AG10803 (cell line): ENCODE measurements around the gene MILR1.
A peak's percentile ranks its signal among the peaks of the same experiment; 100 is the strongest.

ENCODE experiments used
- DNase-seq: peaks from one replicate; pipeline ENCODE4 v3.0.0; 2010; ENCODE audit warnings: low read depth
- H3K4me3 ChIP-seq: 2 replicates; pipeline ENCODE4 v1.5.1; 2011; ENCODE audit warnings: mild to moderate bottlenecking, low read length, control low read depth
- TF ChIP-seq, protein P1 (sequence below): conservative IDR thresholded peaks from 2 replicates; pipeline ENCODE4 v1.5.1; 2011; ENCODE audit warnings: mild to moderate bottlenecking, low read length, control low read depth, inconsistent platforms

MILR1 gene, protein sequence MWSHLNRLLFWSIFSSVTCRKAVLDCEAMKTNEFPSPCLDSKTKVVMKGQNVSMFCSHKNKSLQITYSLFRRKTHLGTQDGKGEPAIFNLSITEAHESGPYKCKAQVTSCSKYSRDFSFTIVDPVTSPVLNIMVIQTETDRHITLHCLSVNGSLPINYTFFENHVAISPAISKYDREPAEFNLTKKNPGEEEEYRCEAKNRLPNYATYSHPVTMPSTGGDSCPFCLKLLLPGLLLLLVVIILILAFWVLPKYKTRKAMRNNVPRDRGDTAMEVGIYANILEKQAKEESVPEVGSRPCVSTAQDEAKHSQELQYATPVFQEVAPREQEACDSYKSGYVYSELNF

DNA sequence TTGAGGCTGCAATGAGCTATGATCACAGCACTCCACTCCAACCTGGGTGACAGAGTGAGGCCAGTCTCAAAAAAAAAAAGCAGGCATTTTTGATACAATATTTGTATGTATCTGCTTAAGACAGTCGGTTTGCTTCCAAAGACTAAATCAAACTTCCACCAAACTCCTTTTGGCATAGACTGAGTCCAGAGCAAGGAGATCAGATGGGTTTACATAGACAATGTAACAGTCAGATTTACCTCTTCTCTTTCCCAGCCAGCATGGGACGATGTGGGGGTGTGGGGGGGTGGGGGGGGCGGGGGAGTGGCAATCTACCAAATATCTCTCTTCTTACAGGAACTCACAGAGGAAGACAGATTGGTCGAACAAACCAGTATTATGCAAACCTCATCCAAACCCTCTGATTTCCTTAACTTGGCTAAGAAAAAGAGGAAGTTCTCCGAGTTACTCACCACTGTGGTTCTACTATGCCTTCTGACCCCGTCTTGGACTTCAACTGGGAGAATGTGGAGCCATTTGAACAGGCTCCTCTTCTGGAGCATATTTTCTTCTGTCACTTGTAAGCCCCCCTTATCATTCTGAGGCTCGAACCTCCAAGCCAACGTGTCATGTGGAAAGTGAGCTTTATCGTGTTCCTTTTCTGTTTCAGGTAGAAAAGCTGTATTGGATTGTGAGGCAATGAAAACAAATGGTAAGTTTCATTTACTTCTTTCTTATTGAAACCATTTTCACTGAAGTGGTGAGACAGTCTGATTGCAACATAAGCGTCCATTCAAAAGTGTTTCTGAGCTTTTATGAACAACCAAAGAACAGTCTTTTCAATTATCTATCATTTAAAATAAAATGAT lies at the start of gene MILR1:
Gene MILR1, plus strand, starts transcription at position 451 of the 848 bp plus-strand sequence. Its CDS starts 54 bp downstream, at position 505.
- TF ChIP-seq, protein P1, sequence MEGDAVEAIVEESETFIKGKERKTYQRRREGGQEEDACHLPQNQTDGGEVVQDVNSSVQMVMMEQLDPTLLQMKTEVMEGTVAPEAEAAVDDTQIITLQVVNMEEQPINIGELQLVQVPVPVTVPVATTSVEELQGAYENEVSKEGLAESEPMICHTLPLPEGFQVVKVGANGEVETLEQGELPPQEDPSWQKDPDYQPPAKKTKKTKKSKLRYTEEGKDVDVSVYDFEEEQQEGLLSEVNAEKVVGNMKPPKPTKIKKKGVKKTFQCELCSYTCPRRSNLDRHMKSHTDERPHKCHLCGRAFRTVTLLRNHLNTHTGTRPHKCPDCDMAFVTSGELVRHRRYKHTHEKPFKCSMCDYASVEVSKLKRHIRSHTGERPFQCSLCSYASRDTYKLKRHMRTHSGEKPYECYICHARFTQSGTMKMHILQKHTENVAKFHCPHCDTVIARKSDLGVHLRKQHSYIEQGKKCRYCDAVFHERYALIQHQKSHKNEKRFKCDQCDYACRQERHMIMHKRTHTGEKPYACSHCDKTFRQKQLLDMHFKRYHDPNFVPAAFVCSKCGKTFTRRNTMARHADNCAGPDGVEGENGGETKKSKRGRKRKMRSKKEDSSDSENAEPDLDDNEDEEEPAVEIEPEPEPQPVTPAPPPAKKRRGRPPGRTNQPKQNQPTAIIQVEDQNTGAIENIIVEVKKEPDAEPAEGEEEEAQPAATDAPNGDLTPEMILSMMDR = no peak
- peak; percentile 68 for DNase-seq
- no peak within 1 kb of the TSS for H3K4me3 ChIP-seq

DNA sequence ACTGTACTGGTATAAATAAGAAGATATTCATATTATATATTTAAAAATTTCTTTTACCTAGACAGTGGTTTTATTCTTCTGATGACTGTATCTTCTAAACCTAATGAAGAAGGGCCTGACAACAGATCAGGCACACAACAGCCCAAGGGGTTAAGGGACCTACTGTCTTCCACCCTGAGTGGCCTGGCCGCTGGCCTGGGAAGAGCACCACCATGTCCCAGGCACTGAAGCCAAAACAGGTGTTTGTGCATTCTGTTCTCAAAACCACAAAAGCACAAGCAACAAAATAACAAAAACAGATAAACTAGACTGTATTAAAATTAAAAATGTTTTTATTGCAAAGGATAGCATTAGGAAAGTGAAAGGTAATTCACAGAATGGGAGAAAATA lies 49.2 kb upstream of the MILR1 start:
- H3K4me3 ChIP-seq = no peak overlapping the region
- TF ChIP-seq, protein P1 = no peak
- DNase-seq = no peak

DNA sequence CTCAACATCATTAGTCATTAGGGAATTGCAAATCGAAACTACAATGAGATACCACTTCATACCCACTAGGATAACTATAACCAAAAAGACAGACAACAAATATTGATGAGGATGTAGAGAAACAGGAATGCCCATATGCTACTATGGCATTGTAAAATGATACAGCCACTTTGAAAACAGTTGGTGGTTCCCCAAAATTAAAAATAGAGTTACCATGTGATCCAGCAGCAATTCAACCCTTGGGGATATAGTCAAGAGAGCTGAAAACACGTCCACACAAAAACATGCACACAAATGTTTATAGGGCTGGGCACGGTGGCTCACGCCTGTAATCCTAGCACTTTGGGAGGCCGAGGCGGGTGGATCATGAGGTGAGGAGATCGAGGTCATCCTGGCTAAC lies 48.3 kb upstream of the MILR1 start:
- H3K4me3 ChIP-seq = no peak overlapping the region
- TF ChIP-seq, protein P1 = no peak
- no peak for DNase-seq

GRCh38 chr17:64401244-64401860 lies 47.6 kb upstream of the MILR1 start:
- no peak for DNase-seq

GRCh38 chr17:64401941-64402340 lies 47.0 kb upstream of the MILR1 start:
- TF ChIP-seq, protein P1 = no peak
- H3K4me3 ChIP-seq = no peak overlapping the region
- no peak for DNase-seq

More at GRCh38 chr17:64401244-64401860, 47.6 kb upstream of the MILR1 start:
- TF ChIP-seq, protein P1 = no peak
- no peak overlapping the region for H3K4me3 ChIP-seq

DNA sequence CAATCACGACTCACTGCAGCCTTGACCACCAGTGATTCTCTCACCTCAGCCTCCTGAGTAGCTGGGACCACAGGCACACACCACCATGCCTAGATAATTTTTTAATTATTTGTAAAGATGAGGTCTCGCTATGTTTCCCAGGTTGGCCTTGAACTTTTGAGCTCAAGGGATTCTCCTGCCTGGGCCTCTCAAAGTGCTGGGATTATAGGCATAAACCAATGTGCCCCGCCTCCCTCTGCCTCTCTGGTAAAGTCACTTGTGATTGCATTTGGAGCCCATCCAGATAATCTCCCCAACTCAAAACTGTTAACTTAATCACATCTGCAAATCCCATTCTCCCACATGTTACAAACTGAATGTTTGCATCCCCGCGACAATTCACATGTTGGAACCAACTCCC lies 46.4 kb upstream of the MILR1 start:
- no peak overlapping the region for H3K4me3 ChIP-seq
- DNase-seq = no peak
- TF ChIP-seq, protein P1 = no peak
